MV-4-11 (cell line): ENCODE measurements around the gene VCX3A.
"Not testable (repeated sequence)": the region's sequence is repeated elsewhere in the genome, so short reads cannot be mapped to it uniquely, and the experiment has no call there.

Experiments used
- DNase-seq: peaks from one replicate; lab custom pipeline; 2025; lab: John Stamatoyannopoulos, UW

Gene VCX3A

GRCh38 chrX:6535018-6535417 is at the start of gene VCX3A:
Gene VCX3A, minus strand, starts transcription at chrX:6535118. Its CDS starts 621 bp downstream, at chrX:6534497.
- not testable (repeated sequence) for DNase-seq

GRCh38 chrX:6574762-6575161 is 39.8 kb upstream of the VCX3A start:
- DNase-seq = no peak

GRCh38 chrX:6568031-6568430 is 33.1 kb upstream of the VCX3A start:
- DNase-seq = no peak

- no peak for DNase-seq
Observed at GRCh38 chrX:6558979-6559378, 24.1 kb upstream of the VCX3A start.

- no peak for DNase-seq
Observed at GRCh38 chrX:6557690-6558089, 22.8 kb upstream of the VCX3A start.

GRCh38 chrX:6550999-6551398 is 16.1 kb upstream of the VCX3A start:
- no peak for DNase-seq

- no peak for DNase-seq
Observed at GRCh38 chrX:6545712-6546111, 10.8 kb upstream of the VCX3A start.

- DNase-seq = no peak
Observed at GRCh38 chrX:6526564-6527136, 8.3 kb downstream of the VCX3A start.

- no peak for DNase-seq
Observed at GRCh38 chrX:6517376-6517775, 17.5 kb downstream of the VCX3A start.

GRCh38 chrX:6506444-6506843 is 28.5 kb downstream of the VCX3A start:
- no peak for DNase-seq

GRCh38 chrX:6505960-6506359 is 29.0 kb downstream of the VCX3A start:
- no peak for DNase-seq

GRCh38 chrX:6500719-6501118 is 34.2 kb downstream of the VCX3A start:
- no peak for DNase-seq

GRCh38 chrX:6498324-6498723 is 36.6 kb downstream of the VCX3A start:
- DNase-seq = no peak
